ENCODE data around the gene PWWP3B.
"Not testable (repeated sequence)": the region's sequence is repeated elsewhere in the genome, so short reads cannot be mapped to it uniquely, and the experiment has no call there.

PWWP3B gene

GRCh38 chrX:106168107-106168506, at the start of gene PWWP3B:
TSS of gene PWWP3B (plus strand) at chrX:106168305. CDS start at chrX:106205433, 37,128 bp downstream.
- DNase-seq: no peak

- DNase-seq: no peak
These were observed 29.1 kb upstream of the PWWP3B start for GRCh38 chrX:106139048-106139447.

- DNase-seq: no peak
These were observed 23.1 kb upstream of the PWWP3B start for GRCh38 chrX:106144755-106145639.

GRCh38 chrX:106150701-106151100, 17.4 kb upstream of the PWWP3B start:
- DNase-seq: no peak

- DNase-seq: no peak
These were observed 8.2 kb upstream of the PWWP3B start for GRCh38 chrX:106159861-106160282.

- no peak for DNase-seq
These were observed 2.2 kb downstream of the PWWP3B start for GRCh38 chrX:106170318-106170717.

- no peak for DNase-seq
These were observed 3.3 kb downstream of the PWWP3B start for GRCh38 chrX:106171293-106171820.

GRCh38 chrX:106177106-106177981, 9.2 kb downstream of the PWWP3B start:
- no peak for DNase-seq

- no peak for DNase-seq
These were observed 9.8 kb downstream of the PWWP3B start for GRCh38 chrX:106177982-106178321.

GRCh38 chrX:106178826-106179225, 10.7 kb downstream of the PWWP3B start:
- DNase-seq: no peak

GRCh38 chrX:106183685-106184084, 15.6 kb downstream of the PWWP3B start:
- DNase-seq: not testable (repeated sequence)

GRCh38 chrX:106201502-106202178, 33.5 kb downstream of the PWWP3B start:
- no peak for DNase-seq

- no peak for DNase-seq
These were observed 35.2 kb downstream of the PWWP3B start for GRCh38 chrX:106203315-106203714.

GRCh38 chrX:106208154-106208553, 40.0 kb downstream of the PWWP3B start:
- DNase-seq: no peak
